Measurements from ENCODE around the gene TRIM56. TPM values are rescaled to one million over a fixed set of nuclear protein-coding genes. Genes with fewer than 3 reads are reported as not detected.

TRIM56 gene
- total RNA-seq, 1 donor from 2014 or later: 61.9 TPM

DNA sequence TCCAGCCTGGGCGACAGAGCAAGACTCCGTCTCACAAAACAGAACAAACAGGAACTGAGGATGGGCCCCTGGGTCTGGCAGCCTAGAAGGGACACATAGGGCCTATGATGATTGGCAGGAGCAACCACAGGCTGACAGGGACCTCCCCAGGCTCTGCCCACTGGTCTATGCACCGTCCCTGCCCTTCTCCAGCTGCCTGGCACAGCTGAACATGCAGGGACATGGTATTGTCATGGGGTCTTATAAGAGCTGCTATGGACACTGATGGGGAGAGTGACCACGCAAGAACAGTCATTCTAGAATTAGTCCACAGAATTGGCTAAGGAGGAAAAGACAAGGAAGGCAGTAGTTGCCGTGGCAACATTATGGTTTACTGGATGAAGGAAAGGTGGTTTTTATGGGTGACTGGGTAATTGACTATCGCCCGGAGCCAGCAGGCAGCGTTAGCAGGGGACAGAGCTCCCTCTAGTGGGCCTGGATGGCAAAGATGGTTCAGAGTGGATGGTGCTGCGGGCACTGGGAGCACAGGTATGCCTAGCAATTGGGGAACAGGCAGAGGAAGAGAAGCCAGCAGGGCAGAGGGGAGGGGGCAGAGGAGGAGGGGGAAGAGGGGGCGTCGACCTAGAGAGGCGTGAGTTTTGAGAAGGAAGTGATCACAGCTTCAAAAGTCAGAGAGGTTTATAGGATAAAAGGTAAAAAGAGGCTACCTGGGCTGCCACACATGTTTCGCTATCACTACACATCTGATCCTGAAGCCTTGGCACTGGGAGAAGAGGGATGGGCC, 7.8 kb upstream of the TRIM56 start:
- intact Hi-C loops (cut with DNase I): no loop called here
- no peaks in the 10 kb centered on the region for H3K4me1 ChIP-seq
- H3K4me3 ChIP-seq: no peak overlapping the region
- H3K36me3 ChIP-seq: no peaks in the 10 kb centered on the region
- TF ChIP-seq, protein P1, sequence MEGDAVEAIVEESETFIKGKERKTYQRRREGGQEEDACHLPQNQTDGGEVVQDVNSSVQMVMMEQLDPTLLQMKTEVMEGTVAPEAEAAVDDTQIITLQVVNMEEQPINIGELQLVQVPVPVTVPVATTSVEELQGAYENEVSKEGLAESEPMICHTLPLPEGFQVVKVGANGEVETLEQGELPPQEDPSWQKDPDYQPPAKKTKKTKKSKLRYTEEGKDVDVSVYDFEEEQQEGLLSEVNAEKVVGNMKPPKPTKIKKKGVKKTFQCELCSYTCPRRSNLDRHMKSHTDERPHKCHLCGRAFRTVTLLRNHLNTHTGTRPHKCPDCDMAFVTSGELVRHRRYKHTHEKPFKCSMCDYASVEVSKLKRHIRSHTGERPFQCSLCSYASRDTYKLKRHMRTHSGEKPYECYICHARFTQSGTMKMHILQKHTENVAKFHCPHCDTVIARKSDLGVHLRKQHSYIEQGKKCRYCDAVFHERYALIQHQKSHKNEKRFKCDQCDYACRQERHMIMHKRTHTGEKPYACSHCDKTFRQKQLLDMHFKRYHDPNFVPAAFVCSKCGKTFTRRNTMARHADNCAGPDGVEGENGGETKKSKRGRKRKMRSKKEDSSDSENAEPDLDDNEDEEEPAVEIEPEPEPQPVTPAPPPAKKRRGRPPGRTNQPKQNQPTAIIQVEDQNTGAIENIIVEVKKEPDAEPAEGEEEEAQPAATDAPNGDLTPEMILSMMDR (IDR thresholded peaks at IDR 0.05): peak; percentile 84
- DNase-seq: peak; percentile 81
- ATAC-seq: peak; percentile 95 to 96
- H3K27me3 ChIP-seq (ENCODE audit: low read depth): no peaks in the 10 kb centered on the region
- no peaks in the 10 kb centered on the region for H3K9me3 ChIP-seq
- H3K27ac ChIP-seq: no peak overlapping the region

DNA sequence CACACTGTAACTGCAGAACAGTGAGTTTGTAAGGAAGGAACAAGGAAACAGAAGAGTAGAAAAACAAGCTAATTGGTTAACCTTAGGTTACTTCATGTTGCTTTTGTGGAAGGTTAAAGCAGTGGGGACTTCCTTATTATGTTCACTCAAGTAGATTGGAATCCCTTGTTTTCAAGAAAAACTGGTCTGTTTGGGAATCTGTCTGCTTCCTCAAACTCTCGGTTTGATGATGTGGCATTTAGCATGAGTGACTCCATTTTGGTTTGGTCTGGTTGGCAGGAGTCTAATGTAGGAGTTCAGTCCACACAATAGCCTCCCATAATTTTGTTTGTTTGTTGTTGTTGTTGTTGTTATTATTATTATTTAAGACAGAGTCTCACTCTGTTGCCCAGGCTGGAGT, 3.8 kb upstream of the TRIM56 start:
- H3K9me3 ChIP-seq: no peaks in the 10 kb centered on the region
- peaks cover 12% of the 10 kb centered on the region for H3K4me1 ChIP-seq
- DNase-seq (no peak), ATAC-seq (no peak)
- H3K27me3 ChIP-seq (ENCODE audit: low read depth): no peaks in the 10 kb centered on the region
- H3K27ac ChIP-seq: no peak overlapping the region
- intact Hi-C loops (cut with DNase I): no loop called here
- no peak overlapping the region for H3K4me3 ChIP-seq
- no peaks in the 10 kb centered on the region for H3K36me3 ChIP-seq
- TF ChIP-seq, protein P1 (IDR thresholded peaks at IDR 0.05): no peak

DNA sequence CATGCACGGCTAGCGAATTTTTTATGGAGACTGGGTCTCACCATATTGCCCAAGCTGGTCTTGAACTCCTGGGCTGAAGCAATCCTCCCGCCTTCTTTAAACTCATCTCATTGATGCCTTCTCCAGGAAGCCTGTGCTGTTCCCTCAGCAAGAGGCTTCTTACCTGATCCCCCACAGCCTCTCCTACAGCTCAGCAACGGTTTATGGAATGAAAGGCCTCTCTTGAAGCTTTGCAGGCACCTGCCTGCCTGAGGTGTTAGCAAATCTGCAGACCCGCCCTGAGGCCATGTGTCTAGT, 468 bp upstream of the TRIM56 start:
- Histone ChIP-seq H3K36me3 (peaks cover 32% of the 10 kb centered on the region), H3K27me3 (ENCODE audit: low read depth) (no peaks in the 10 kb centered on the region), H3K4me1 (peaks cover 44% of the 10 kb centered on the region), H3K9me3 (no peaks in the 10 kb centered on the region), H3K4me3 (peak overlapping the region; percentile 73), H3K27ac (peak overlapping the region; percentile 95)
- ATAC-seq (no peak), DNase-seq (no peak)
- TF ChIP-seq, protein P1 (IDR thresholded peaks at IDR 0.05): no peak
- intact Hi-C loops (cut with DNase I): no loop called here

DNA sequence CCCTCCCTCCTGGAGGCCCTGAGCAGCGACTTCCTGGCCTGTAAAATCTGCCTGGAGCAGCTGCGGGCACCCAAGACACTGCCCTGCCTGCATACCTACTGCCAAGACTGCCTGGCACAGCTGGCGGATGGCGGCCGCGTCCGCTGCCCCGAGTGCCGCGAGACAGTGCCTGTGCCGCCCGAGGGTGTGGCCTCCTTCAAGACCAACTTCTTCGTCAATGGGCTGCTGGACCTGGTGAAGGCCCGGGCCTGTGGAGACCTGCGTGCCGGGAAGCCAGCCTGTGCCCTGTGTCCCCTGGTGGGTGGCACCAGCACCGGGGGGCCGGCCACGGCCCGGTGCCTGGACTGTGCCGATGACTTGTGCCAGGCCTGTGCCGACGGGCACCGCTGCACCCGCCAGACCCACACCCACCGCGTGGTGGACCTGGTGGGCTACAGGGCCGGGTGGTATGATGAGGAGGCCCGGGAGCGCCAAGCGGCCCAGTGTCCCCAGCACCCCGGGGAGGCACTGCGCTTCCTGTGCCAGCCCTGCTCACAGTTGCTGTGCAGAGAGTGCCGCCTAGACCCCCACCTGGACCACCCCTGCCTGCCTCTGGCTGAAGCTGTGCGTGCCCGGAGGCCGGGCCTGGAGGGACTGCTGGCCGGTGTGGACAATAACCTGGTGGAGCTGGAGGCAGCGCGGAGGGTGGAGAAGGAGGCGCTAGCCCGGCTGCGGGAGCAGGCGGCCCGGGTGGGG, 2.2 kb downstream of the TRIM56 start:
- Histone ChIP-seq H3K9me3 (no peaks in the 10 kb centered on the region), H3K27me3 (ENCODE audit: low read depth) (no peaks in the 10 kb centered on the region), H3K36me3 (peaks cover 45% of the 10 kb centered on the region), H3K27ac (no peak overlapping the region), H3K4me1 (peaks cover 46% of the 10 kb centered on the region), H3K4me3 (peak overlapping the region; percentile 73)
- ATAC-seq (no peak), DNase-seq (no peak)
- TF ChIP-seq, protein P1 (IDR thresholded peaks at IDR 0.05): no peak
- intact Hi-C loops (cut with DNase I): no loop called here

DNA sequence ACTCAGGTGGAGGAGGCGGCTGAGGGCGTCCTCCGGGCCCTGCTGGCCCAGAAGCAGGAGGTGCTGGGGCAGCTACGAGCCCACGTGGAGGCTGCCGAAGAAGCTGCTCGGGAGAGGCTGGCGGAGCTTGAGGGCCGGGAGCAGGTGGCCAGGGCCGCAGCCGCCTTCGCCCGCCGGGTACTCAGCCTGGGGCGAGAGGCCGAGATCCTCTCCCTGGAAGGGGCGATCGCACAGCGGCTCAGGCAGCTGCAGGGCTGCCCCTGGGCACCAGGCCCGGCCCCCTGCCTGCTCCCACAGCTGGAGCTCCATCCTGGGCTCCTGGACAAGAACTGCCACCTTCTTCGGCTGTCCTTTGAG, 2.8 kb downstream of the TRIM56 start:
- no peaks in the 10 kb centered on the region for H3K9me3 ChIP-seq
- no peak for DNase-seq
- intact Hi-C loops (cut with DNase I): no loop called here
- H3K27ac ChIP-seq: no peak overlapping the region
- no peak overlapping the region for H3K4me3 ChIP-seq
- TF ChIP-seq, protein P1 (IDR thresholded peaks at IDR 0.05): no peak
- H3K36me3 ChIP-seq: peaks cover 45% of the 10 kb centered on the region
- H3K27me3 ChIP-seq (ENCODE audit: low read depth): no peaks in the 10 kb centered on the region
- H3K4me1 ChIP-seq: peaks cover 46% of the 10 kb centered on the region
- ATAC-seq: no peak

All from lower lobe of right lung (tissue), 2 donors.